Activated B cell treated with CpG ODN at 0.5 μM for 24 hours (primary cell): ENCODE results near the gene PTPN1. TPM values are rescaled to one million over a fixed set of nuclear protein-coding genes. Genes with fewer than 3 reads are reported as not detected.

Source experiments
- ATAC-seq: fragments of 200-7000 bp; cut with Tn5 transposase; one replicate; pipeline ENCODE4 v1.10.0; 2021; ENCODE audit warnings: low read depth, mild to moderate bottlenecking, moderate library complexity
- CTCF ChIA-PET: fragments of 350-600 bp; sonication (Branson Sonifier 250); formaldehyde crosslinking; loops from one replicate; lab custom pipeline; 2021; ENCODE audit warnings: antibody characterized with exemption; lab: Charles Lee
- POLR2A ChIA-PET: fragments of 350-600 bp; sonication (Branson Sonifier 250); formaldehyde crosslinking; loops from one replicate; lab custom pipeline; 2021; ENCODE audit warnings: antibody characterized with exemption; lab: Charles Lee
- DNase-seq: peaks from one replicate; pipeline ENCODE4 v3.0.0; 2022
- H3K27ac Mint-ChIP-seq: one replicate; pipeline ENCODE4 v1.8.0; 2020; ENCODE audit warnings: mixed read lengths
- H3K27me3 Mint-ChIP-seq: one replicate; pipeline ENCODE4 v1.8.0; 2021; ENCODE audit warnings: mixed read lengths
- H3K36me3 Mint-ChIP-seq: one replicate; pipeline ENCODE4 v1.8.0; 2021; ENCODE audit warnings: low read depth, mixed read lengths
- H3K4me1 Mint-ChIP-seq: one replicate; pipeline ENCODE4 v1.8.0; 2021; ENCODE audit warnings: mixed read lengths
- H3K4me3 Mint-ChIP-seq: one replicate; pipeline ENCODE4 v1.8.0; 2020; ENCODE audit warnings: mild to moderate bottlenecking, mixed read lengths
- H3K9me3 Mint-ChIP-seq: one replicate; pipeline ENCODE4 v1.8.0; 2020; ENCODE audit warnings: mixed read lengths
- CTCF ChIP-seq: fragments of 200-600 bp; IDR thresholded peaks from one replicate; pipeline ENCODE4 v1.8.0; 2022; ENCODE audit warnings: antibody characterized with exemption, mild to moderate bottlenecking
- intact Hi-C: fragments of 100-400 bp; cut with micrococcal nuclease; formaldehyde crosslinking; loops from one replicate; pipeline ENCODE4 v1.15.1; 2024
- total RNA-seq: library from RNA; stranded (reverse); gene quantifications from 2 replicates; pipeline ENCODE4 v1.2.3, GENCODE V29; 2022

PTPN1 gene
- total RNA-seq, 1 donor from 2014 or later, result 227 TPM

- DNase-seq (no peak), ATAC-seq (no peak)
- Mint-ChIP-seq H3K4me1 (peaks cover 5% of the 10 kb centered on the region), H3K27ac (no peak overlapping the region), H3K27me3 (peaks cover 3% of the 10 kb centered on the region), H3K4me3 (no peak overlapping the region), H3K36me3 (no peaks in the 10 kb centered on the region), H3K9me3 (no peaks in the 10 kb centered on the region)
- intact Hi-C loops, result loop anchor here (1.0 to 10.0 kb wide), 8 partner anchors 105 to 490 kb away; partner anchors contain the start of genes CEBPB and PARD6B
- TF ChIP-seq CTCF, result no peak
- POLR2A ChIA-PET, result interaction anchor here (0.7 to 1.3 kb wide), 2 partner anchors 16 to 274 kb away, joined by 3 read pairs; no protein-coding TSS in a partner anchor
- CTCF ChIA-PET, result interaction anchor here (0.6 to 4.2 kb wide), 20 partner anchors 8 to 518 kb away, joined by 3 to 47 read pairs (median 3); partner anchors contain the start of gene CEBPB
These were observed 45.2 kb upstream of the PTPN1 start for GRCh38 chr20:50464725-50465650.

- ATAC-seq (no peak), DNase-seq (no peak)
- intact Hi-C loops, result loop anchor here (10.0 kb wide), 1 partner anchor 492 kb away; no protein-coding TSS in a partner anchor
- Mint-ChIP-seq H3K36me3 (no peaks in the 10 kb centered on the region), H3K27me3 (no peaks in the 10 kb centered on the region), H3K4me3 (no peak overlapping the region), H3K4me1 (peaks cover 24% of the 10 kb centered on the region), H3K27ac (no peak overlapping the region), H3K9me3 (no peaks in the 10 kb centered on the region)
- POLR2A ChIA-PET, result interaction anchor here (0.5 kb wide), 1 partner anchor 472 kb away, joined by 5 read pairs; no protein-coding TSS in a partner anchor
- CTCF ChIA-PET, result interaction anchor here (0.6 kb wide), 1 partner anchor 488 kb away, joined by 8 read pairs; no protein-coding TSS in a partner anchor
- TF ChIP-seq CTCF, result no peak
These were observed 43.0 kb upstream of the PTPN1 start for GRCh38 chr20:50467174-50467573.

- CTCF ChIA-PET, result interaction anchor here (1.0 to 1.1 kb wide), 2 partner anchors 36 to 282 kb away, joined by 3 to 4 read pairs; no protein-coding TSS in a partner anchor
- no peak overlapping the region for H3K27ac Mint-ChIP-seq
- intact Hi-C loops, result loop anchor here (10.0 kb wide), 1 partner anchor 493 kb away; no protein-coding TSS in a partner anchor
- no peaks in the 10 kb centered on the region for H3K9me3 Mint-ChIP-seq
- no peaks in the 10 kb centered on the region for H3K27me3 Mint-ChIP-seq
- H3K36me3 Mint-ChIP-seq, result no peaks in the 10 kb centered on the region
- no peak overlapping the region for H3K4me3 Mint-ChIP-seq
- no peak for DNase-seq
- no peak for TF ChIP-seq CTCF
- peaks cover 30% of the 10 kb centered on the region for H3K4me1 Mint-ChIP-seq
- ATAC-seq, result no peak
- POLR2A ChIA-PET, result interaction anchor here (0.5 to 0.7 kb wide), 2 partner anchors 276 to 473 kb away, joined by 3 to 5 read pairs; no protein-coding TSS in a partner anchor
These were observed 42.3 kb upstream of the PTPN1 start for GRCh38 chr20:50467718-50468356.

- H3K4me1 Mint-ChIP-seq, result peaks cover 35% of the 10 kb centered on the region
- no peak overlapping the region for H3K4me3 Mint-ChIP-seq
- DNase-seq (no peak), ATAC-seq (no peak)
- intact Hi-C loops, result loop anchor here (10.0 kb wide), 1 partner anchor 494 kb away; no protein-coding TSS in a partner anchor
- no peaks in the 10 kb centered on the region for H3K36me3 Mint-ChIP-seq
- H3K27ac Mint-ChIP-seq, result no peak overlapping the region
- POLR2A ChIA-PET, result interaction anchor here (0.5 to 0.7 kb wide), 3 partner anchors 100 to 367 kb away, joined by 3 to 10 read pairs (median 5); no protein-coding TSS in a partner anchor
- no peak for TF ChIP-seq CTCF
- no peaks in the 10 kb centered on the region for H3K9me3 Mint-ChIP-seq
- no peaks in the 10 kb centered on the region for H3K27me3 Mint-ChIP-seq
- CTCF ChIA-PET, result interaction anchor here (0.6 to 1.1 kb wide), 3 partner anchors 36 to 283 kb away, joined by 3 to 4 read pairs (median 3); no protein-coding TSS in a partner anchor
These were observed 41.8 kb upstream of the PTPN1 start for GRCh38 chr20:50468378-50468798.
